ENCODE data around the gene PSMB7. TPM values are rescaled to one million over a fixed set of nuclear protein-coding genes. Genes with fewer than 3 reads are reported as not detected.

PSMB7 gene
- polyA plus RNA-seq, 5 donors: 204 to 212 (median 205) TPM

- no peak for DNase-seq
Observed at GRCh38 chr9:124346347-124347163, 68.7 kb downstream of the PSMB7 start.

GRCh38 chr9:124345751-124346281, 69.4 kb downstream of the PSMB7 start:
- no peak for DNase-seq

- DNase-seq: no peak
Observed at GRCh38 chr9:124345063-124345462, 70.2 kb downstream of the PSMB7 start.

GRCh38 chr9:124344291-124345050, 70.8 kb downstream of the PSMB7 start:
- DNase-seq: no peak

GRCh38 chr9:124343533-124344290, 71.5 kb downstream of the PSMB7 start:
- no peak for DNase-seq

GRCh38 chr9:124342776-124343485, 72.3 kb downstream of the PSMB7 start:
- peak; percentile 74 to 79 for DNase-seq

- DNase-seq: no peak
Observed at GRCh38 chr9:124342402-124342775, 72.9 kb downstream of the PSMB7 start.

- no peak for DNase-seq
Observed at GRCh38 chr9:124341455-124342170, 73.6 kb downstream of the PSMB7 start.

- no peak for DNase-seq
Observed at GRCh38 chr9:124340219-124341069, 74.8 kb downstream of the PSMB7 start.

- DNase-seq: no peak
Observed at GRCh38 chr9:124339603-124340146, 75.6 kb downstream of the PSMB7 start.

- DNase-seq: no peak
Observed at GRCh38 chr9:124337562-124337961, 77.7 kb downstream of the PSMB7 start.

GRCh38 chr9:124335320-124335707, 79.9 kb downstream of the PSMB7 start:
- no peak for DNase-seq

GRCh38 chr9:124334568-124335319, 80.5 kb downstream of the PSMB7 start:
- DNase-seq: no peak

- DNase-seq: no peak
Observed at GRCh38 chr9:124333203-124333579, 82.1 kb downstream of the PSMB7 start.

- DNase-seq: no peak
Observed at GRCh38 chr9:124332361-124333202, 82.7 kb downstream of the PSMB7 start.

GRCh38 chr9:124331580-124331979, 83.7 kb downstream of the PSMB7 start:
- no peak for DNase-seq

GRCh38 chr9:124330011-124330697, 85.1 kb downstream of the PSMB7 start:
- no peak for DNase-seq
